HG03135 (cell line): ENCODE measurements around the gene CNPY2.

ENCODE experiments used
- ATAC-seq: cut with Tn5 transposase; IDR thresholded peaks from one replicate; pipeline ENCODE4 v1.9.1; 2021; ENCODE audit warnings: mild to moderate bottlenecking, moderate library complexity; ENCODE audit not compliant: unreplicated experiment

Gene CNPY2

DNA sequence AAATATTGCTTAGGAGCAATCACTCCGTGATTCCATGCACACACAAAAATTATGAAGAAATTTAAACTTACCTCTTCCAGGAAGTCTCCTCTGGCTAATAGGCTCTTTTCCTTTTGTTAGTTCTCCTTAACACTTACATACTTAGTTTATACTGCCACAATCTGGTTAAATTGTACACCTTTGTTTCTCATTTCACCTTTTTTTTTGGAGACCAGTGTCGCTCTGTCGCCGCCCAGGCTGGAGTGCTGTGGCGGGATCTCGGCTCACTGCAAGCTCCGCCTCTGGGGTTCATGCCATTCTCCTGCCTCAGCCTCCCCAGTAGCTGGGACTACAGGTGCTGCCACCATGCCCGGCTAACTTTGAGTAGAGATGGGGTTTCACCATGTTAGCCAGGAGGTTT is 55.4 kb downstream of the CNPY2 start:
- ATAC-seq: no peak
